T-helper 17 cell (primary cell): Measurements from ENCODE around the gene BCAS1. TPM values are rescaled to one million over a fixed set of nuclear protein-coding genes. Genes with fewer than 3 reads are reported as not detected.

Experiments used
- ATAC-seq: fragments of 150-1000 bp; cut with Tn5 transposase; 2 replicates; pipeline ENCODE4 v1.10.0; 2021; ENCODE audit warnings: mild to moderate bottlenecking, moderate library complexity
- DNase-seq, 3 donors: peaks; one replicate each; pipeline versions ENCODE4 v3.0.0 to v3.0.0-alpha.2; 2020 to 2021
- H3K9me3 ChIP-seq: one replicate; pipeline ENCODE4 v1.7.0; 2013; ENCODE audit warnings: low read length, mild to moderate bottlenecking; ENCODE audit not compliant: control insufficient read depth, poor library complexity, severe bottlenecking
- H3K27ac Mint-ChIP-seq: one replicate; pipeline ENCODE4 v1.8.0; 2022; ENCODE audit warnings: mild to moderate bottlenecking, moderate library complexity, mixed read lengths
- H3K27me3 Mint-ChIP-seq: one replicate; pipeline ENCODE4 v1.8.0; 2022; ENCODE audit warnings: mixed read lengths
- H3K36me3 Mint-ChIP-seq: one replicate; pipeline ENCODE4 v1.8.0; 2022; ENCODE audit warnings: low read depth, mixed read lengths
- H3K4me1 Mint-ChIP-seq: one replicate; pipeline ENCODE4 v1.8.0; 2022; ENCODE audit warnings: mild to moderate bottlenecking, mixed read lengths
- H3K4me3 Mint-ChIP-seq: one replicate; pipeline ENCODE4 v1.8.0; 2022; ENCODE audit warnings: mild to moderate bottlenecking, moderate library complexity, mixed read lengths
- total RNA-seq, 4 donors: library from RNA in 2 of 4; stranded (reverse) in 2 of 4; gene quantifications; one replicate each; pipeline ENCODE4 v1.2.3 and lab custom pipeline; 2022 to 2026

BCAS1 gene
- total RNA-seq, 2 donors from 2014 or later: 0.27 TPM; not detected in 1

- H3K27ac Mint-ChIP-seq: peak overlapping the region; percentile 57
- H3K36me3 Mint-ChIP-seq: peaks cover 2% of the 10 kb centered on the region
- H3K27me3 Mint-ChIP-seq: no peaks in the 10 kb centered on the region
- peaks cover 13% of the 10 kb centered on the region for H3K4me1 Mint-ChIP-seq
- no peaks in the 10 kb centered on the region for H3K9me3 ChIP-seq
- ATAC-seq: no peak
- H3K4me3 Mint-ChIP-seq: no peak overlapping the region
- no peak for DNase-seq
Observed at GRCh38 chr20:53923566-53924369, 146.6 kb downstream of the BCAS1 start.

GRCh38 chr20:53922901-53923314 lies 147.5 kb downstream of the BCAS1 start:
- no peaks in the 10 kb centered on the region for H3K9me3 ChIP-seq
- H3K4me1 Mint-ChIP-seq: peaks cover 13% of the 10 kb centered on the region
- H3K27me3 Mint-ChIP-seq: no peaks in the 10 kb centered on the region
- peak; percentile 30 for ATAC-seq
- no peak overlapping the region for H3K4me3 Mint-ChIP-seq
- no peak overlapping the region for H3K27ac Mint-ChIP-seq
- no peak for DNase-seq
- peaks cover 2% of the 10 kb centered on the region for H3K36me3 Mint-ChIP-seq

- H3K9me3 ChIP-seq: no peaks in the 10 kb centered on the region
- H3K36me3 Mint-ChIP-seq: peaks cover 2% of the 10 kb centered on the region
- H3K27ac Mint-ChIP-seq: no peak overlapping the region
- H3K4me1 Mint-ChIP-seq: peaks cover 12% of the 10 kb centered on the region
- no peaks in the 10 kb centered on the region for H3K27me3 Mint-ChIP-seq
- ATAC-seq (no peak), DNase-seq (no peak)
- no peak overlapping the region for H3K4me3 Mint-ChIP-seq
Observed at GRCh38 chr20:53921443-53921973, 148.9 kb downstream of the BCAS1 start.

DNA sequence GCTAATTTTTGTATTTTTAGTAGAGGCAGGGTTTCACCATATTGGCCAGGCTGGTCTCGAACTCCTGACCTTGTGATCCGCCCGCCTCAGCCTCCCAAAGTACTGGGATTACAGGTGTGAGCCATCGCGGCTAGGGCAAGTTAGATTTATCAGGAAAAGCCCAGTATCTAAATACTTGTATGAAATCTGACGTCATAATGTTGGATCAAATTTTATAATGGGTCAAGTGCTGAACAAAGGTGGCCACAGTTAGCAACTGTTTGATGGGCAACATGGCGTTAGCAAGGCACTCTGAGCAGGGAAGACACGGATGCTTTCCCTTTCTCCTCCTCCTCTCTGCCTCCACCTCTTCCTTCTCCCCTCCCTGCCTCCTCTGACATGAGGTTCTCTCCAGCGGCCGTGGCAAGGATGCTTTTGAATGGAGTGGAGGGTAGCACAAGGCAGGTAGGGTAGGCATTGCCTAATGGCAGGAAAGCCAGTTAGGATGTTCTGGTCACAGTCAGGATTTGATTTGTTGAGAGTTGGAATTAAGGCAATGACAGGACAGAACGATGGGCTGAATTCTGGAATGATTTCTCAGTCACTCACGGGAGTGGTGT lies 149.6 kb downstream of the BCAS1 start:
- Mint-ChIP-seq H3K4me3 (no peak overlapping the region), H3K27ac (no peak overlapping the region), H3K4me1 (peaks cover 10% of the 10 kb centered on the region), H3K36me3 (peaks cover 2% of the 10 kb centered on the region), H3K27me3 (no peaks in the 10 kb centered on the region)
- ATAC-seq (no peak), DNase-seq (no peak)
- H3K9me3 ChIP-seq: no peaks in the 10 kb centered on the region

GRCh38 chr20:53919886-53920285 lies 150.5 kb downstream of the BCAS1 start:
- no peaks in the 10 kb centered on the region for H3K9me3 ChIP-seq
- peaks cover 2% of the 10 kb centered on the region for H3K36me3 Mint-ChIP-seq
- H3K27me3 Mint-ChIP-seq: no peaks in the 10 kb centered on the region

DNA sequence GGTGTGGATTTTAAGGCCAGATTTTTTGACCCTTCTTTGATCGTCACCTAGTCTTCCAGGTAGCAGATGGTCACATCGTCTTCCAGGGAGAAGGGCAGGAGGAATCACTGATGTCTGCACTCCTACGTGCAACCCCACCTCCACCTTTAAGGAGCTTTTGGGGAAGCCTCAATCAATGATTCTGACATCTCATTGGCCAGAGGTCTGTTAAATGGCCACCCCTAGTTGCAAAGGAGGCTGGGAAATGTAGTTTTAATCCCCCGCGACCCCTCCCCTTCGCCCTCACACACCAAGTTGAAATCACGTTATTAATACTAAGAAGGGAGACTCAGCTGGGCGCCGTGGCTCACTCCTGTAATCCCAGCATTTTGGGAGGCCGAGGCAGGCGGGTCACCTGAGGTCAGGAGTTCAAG lies 151.4 kb downstream of the BCAS1 start:
- Mint-ChIP-seq H3K36me3 (peaks cover 2% of the 10 kb centered on the region), H3K4me1 (peaks cover 16% of the 10 kb centered on the region), H3K4me3 (no peak overlapping the region), H3K27me3 (no peaks in the 10 kb centered on the region), H3K27ac (no peak overlapping the region)
- no peaks in the 10 kb centered on the region for H3K9me3 ChIP-seq
- no peak for DNase-seq
- no peak for ATAC-seq

More at GRCh38 chr20:53919886-53920285, 150.5 kb downstream of the BCAS1 start:
- Mint-ChIP-seq H3K27ac (no peak overlapping the region), H3K4me3 (no peak overlapping the region), H3K4me1 (peaks cover 15% of the 10 kb centered on the region)
- ATAC-seq (no peak), DNase-seq (no peak)

- no peak overlapping the region for H3K4me3 Mint-ChIP-seq
- H3K27me3 Mint-ChIP-seq: no peaks in the 10 kb centered on the region
- H3K36me3 Mint-ChIP-seq: peaks cover 2% of the 10 kb centered on the region
- ATAC-seq (no peak), DNase-seq (no peak)
- H3K4me1 Mint-ChIP-seq: peaks cover 20% of the 10 kb centered on the region
- no peak overlapping the region for H3K27ac Mint-ChIP-seq
- no peaks in the 10 kb centered on the region for H3K9me3 ChIP-seq
Observed at GRCh38 chr20:53918020-53918311, 152.4 kb downstream of the BCAS1 start.

- ATAC-seq: no peak
- H3K36me3 Mint-ChIP-seq: peaks cover 2% of the 10 kb centered on the region
- H3K4me3 Mint-ChIP-seq: no peak overlapping the region
- H3K27me3 Mint-ChIP-seq: no peaks in the 10 kb centered on the region
- no peak for DNase-seq
- peak overlapping the region; percentile 41 for H3K27ac Mint-ChIP-seq
- H3K9me3 ChIP-seq: no peaks in the 10 kb centered on the region
- peaks cover 20% of the 10 kb centered on the region for H3K4me1 Mint-ChIP-seq
Observed at GRCh38 chr20:53917145-53918019, 153.0 kb downstream of the BCAS1 start.

DNA sequence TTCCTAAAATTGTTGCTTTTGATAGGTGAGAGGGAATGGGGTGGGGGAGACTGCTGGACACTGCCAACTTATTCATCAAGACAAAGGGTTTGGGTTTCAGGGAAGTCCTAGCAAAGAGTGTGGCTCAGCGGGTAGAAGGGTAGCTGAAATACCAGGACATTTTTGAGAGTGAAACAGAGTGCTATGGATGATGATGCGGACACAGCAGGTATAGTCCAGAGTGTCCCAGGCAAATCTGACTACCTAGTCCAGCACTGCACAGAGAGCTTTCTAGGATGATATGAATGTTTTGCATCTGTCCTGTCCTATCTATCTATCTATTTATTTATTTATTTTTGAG lies 154.3 kb downstream of the BCAS1 start:
- Mint-ChIP-seq H3K4me1 (peaks cover 22% of the 10 kb centered on the region), H3K27ac (peak overlapping the region; percentile 95), H3K36me3 (peaks cover 2% of the 10 kb centered on the region), H3K4me3 (peak overlapping the region; percentile 98), H3K27me3 (no peaks in the 10 kb centered on the region)
- DNase-seq: no peak
- ATAC-seq: peak; percentile 22
- no peaks in the 10 kb centered on the region for H3K9me3 ChIP-seq

- DNase-seq (peak; percentile 79 to 91 (median 85)), ATAC-seq (peak; percentile 97)
- Mint-ChIP-seq H3K36me3 (no peaks in the 10 kb centered on the region), H3K27me3 (no peaks in the 10 kb centered on the region), H3K27ac (peak overlapping the region; percentile 95), H3K4me1 (peaks cover 24% of the 10 kb centered on the region), H3K4me3 (peak overlapping the region; percentile 98)
- H3K9me3 ChIP-seq: no peaks in the 10 kb centered on the region
Observed at GRCh38 chr20:53915446-53916172, 154.8 kb downstream of the BCAS1 start.

GRCh38 chr20:53914781-53915445 lies 155.5 kb downstream of the BCAS1 start:
- Mint-ChIP-seq H3K36me3 (no peaks in the 10 kb centered on the region), H3K4me1 (peaks cover 24% of the 10 kb centered on the region), H3K27me3 (no peaks in the 10 kb centered on the region), H3K4me3 (peak overlapping the region; percentile 98), H3K27ac (peak overlapping the region; percentile 95)
- no peak for DNase-seq
- H3K9me3 ChIP-seq: no peaks in the 10 kb centered on the region
- ATAC-seq: no peak

- Mint-ChIP-seq H3K27me3 (no peaks in the 10 kb centered on the region), H3K36me3 (no peaks in the 10 kb centered on the region), H3K27ac (peak overlapping the region; percentile 95), H3K4me1 (peaks cover 24% of the 10 kb centered on the region), H3K4me3 (peak overlapping the region; percentile 98)
- ATAC-seq (no peak), DNase-seq (no peak)
- no peaks in the 10 kb centered on the region for H3K9me3 ChIP-seq
Observed at GRCh38 chr20:53914091-53914780, 156.2 kb downstream of the BCAS1 start.
